HepG2 (cell line): ENCODE results near the gene PGAP3. TPM values are rescaled to one million over a fixed set of nuclear protein-coding genes. Genes with fewer than 3 reads are reported as not detected.

Experiments used
- FOSL1 ChIP-seq: sonication (generic); formaldehyde crosslinking; IDR thresholded peaks from 2 replicates; pipeline ENCODE4 v1.9.0; 2021; ENCODE audit warnings: missing genetic modification reagents, borderline replicate concordance
- FOSL2 ChIP-seq: sonication (generic); formaldehyde crosslinking; IDR thresholded peaks from 2 replicates; pipeline ENCODE4 v1.4.0; 2020; ENCODE audit warnings: missing genetic modification reagents
- FUBP1 ChIP-seq: sonication (generic); formaldehyde crosslinking; IDR thresholded peaks from 2 replicates; pipeline ENCODE4 v1.5.1; 2020; ENCODE audit warnings: missing genetic modification reagents, mild to moderate bottlenecking, borderline replicate concordance
- HMGXB3 ChIP-seq: sonication (generic); formaldehyde crosslinking; IDR thresholded peaks from 2 replicates; pipeline ENCODE4 v1.4.0; 2020; ENCODE audit warnings: missing genetic modification reagents, borderline replicate concordance
- KDM3A ChIP-seq: IDR thresholded peaks from 2 replicates; pipeline ENCODE4 v1.6.1; 2018; ENCODE audit warnings: low read depth, missing compliant biosample characterization
- KLF16 ChIP-seq, 2 experiments: sonication (generic) in 1 of 2; formaldehyde crosslinking in 1 of 2; IDR thresholded peaks; 2 replicates each; pipeline versions ENCODE4 v1.6.1 to v1.8.0; 2016 to 2023; ENCODE audit warnings: missing genetic modification reagents in 2 of 2, missing compliant biosample characterization in 1 of 2
- KLF6 ChIP-seq: IDR thresholded peaks from 2 replicates; pipeline ENCODE4 v1.8.0; 2016; ENCODE audit warnings: missing biosample characterization, missing genetic modification reagents
- POLR2AphosphoS2 ChIP-seq: IDR thresholded peaks from 2 replicates; pipeline ENCODE4 v1.6.1; 2011; ENCODE audit warnings: low read depth, low read length, improper control_type of control experiment
- SETDB1 ChIP-seq: sonication (generic); formaldehyde crosslinking; IDR thresholded peaks from 2 replicates; pipeline ENCODE4 v1.5.1; 2020; ENCODE audit warnings: missing genetic modification reagents, mild to moderate bottlenecking, borderline replicate concordance
- SRY ChIP-seq: sonication (generic); formaldehyde crosslinking; IDR thresholded peaks from 2 replicates; pipeline ENCODE4 v1.8.0; 2022; ENCODE audit warnings: mild to moderate bottlenecking, missing genetic modification reagents
- WIZ ChIP-seq: sonication (generic); formaldehyde crosslinking; IDR thresholded peaks from 2 replicates; pipeline ENCODE4 v1.5.1; 2020; ENCODE audit warnings: mild to moderate bottlenecking, missing genetic modification reagents
- XBP1 ChIP-seq: sonication (generic); formaldehyde crosslinking; IDR thresholded peaks from 2 replicates; pipeline ENCODE4 v1.5.0; 2020; ENCODE audit warnings: missing genetic modification reagents
- ZNF205 ChIP-seq: IDR thresholded peaks from 2 replicates; pipeline ENCODE4 v1.6.1; 2018; ENCODE audit warnings: missing biosample characterization, missing genetic modification reagents
- ZNF598 ChIP-seq: sonication (generic); formaldehyde crosslinking; IDR thresholded peaks from 2 replicates; pipeline ENCODE4 v1.5.1; 2020; ENCODE audit warnings: mild to moderate bottlenecking, missing genetic modification reagents, borderline replicate concordance
- ZSCAN9 ChIP-seq: IDR thresholded peaks from 2 replicates; pipeline ENCODE4 v1.6.1; 2016; ENCODE audit warnings: borderline replicate concordance
- polyA plus RNA-seq, 8 experiments: library from polyadenylated mRNA; depleted of rRNA in 3 of 8; stranded (reverse) in 7 of 8; unstranded in 1 of 8; fragments of >200 nt; fragmentation: Illumina TruSeq in 4 of 8; extraction: Trizol in 4 of 8; gene quantifications; 2 replicates each; pipeline versions ENCODE4 v1.2.1 to v1.2.3, GENCODE V29; 2011 to 2016; ENCODE audit warnings: low read depth in 4 of 8, missing spikeins in 1 of 8, mixed read lengths in 1 of 8; ENCODE audit not compliant: insufficient read depth in 1 of 8
- total RNA-seq, 5 experiments: library from RNA; depleted of rRNA; stranded (reverse); fragments of >200 nt; fragmentation: Illumina TruSeq; extraction: Trizol; gene quantifications; 2 replicates each; pipeline ENCODE4 v1.2.3, GENCODE V29; 2016; ENCODE audit warnings: low read depth in 1 of 5
- TF ChIP-seq, protein P1 (sequence below): sonication (generic); formaldehyde crosslinking; IDR thresholded peaks from 2 replicates; pipeline ENCODE4 v1.4.0; 2020; ENCODE audit warnings: missing genetic modification reagents
- TF ChIP-seq, protein P2 (sequence below): sonication (generic); formaldehyde crosslinking; IDR thresholded peaks from 2 replicates; pipeline ENCODE4 v1.5.0; 2020; ENCODE audit warnings: missing genetic modification reagents
- TF ChIP-seq, protein P3 (sequence below): sonication (generic); formaldehyde crosslinking; IDR thresholded peaks from 2 replicates; pipeline ENCODE4 v1.5.1; 2020; ENCODE audit warnings: missing genetic modification reagents, mild to moderate bottlenecking, borderline replicate concordance

Gene PGAP3
- total and polyA plus RNA-seq, 2 of the 13 experiments (the other 11 are each of a cell fraction or from before 2014, with no cell fraction given), result 11.9 to 14.6 TPM

DNA sequence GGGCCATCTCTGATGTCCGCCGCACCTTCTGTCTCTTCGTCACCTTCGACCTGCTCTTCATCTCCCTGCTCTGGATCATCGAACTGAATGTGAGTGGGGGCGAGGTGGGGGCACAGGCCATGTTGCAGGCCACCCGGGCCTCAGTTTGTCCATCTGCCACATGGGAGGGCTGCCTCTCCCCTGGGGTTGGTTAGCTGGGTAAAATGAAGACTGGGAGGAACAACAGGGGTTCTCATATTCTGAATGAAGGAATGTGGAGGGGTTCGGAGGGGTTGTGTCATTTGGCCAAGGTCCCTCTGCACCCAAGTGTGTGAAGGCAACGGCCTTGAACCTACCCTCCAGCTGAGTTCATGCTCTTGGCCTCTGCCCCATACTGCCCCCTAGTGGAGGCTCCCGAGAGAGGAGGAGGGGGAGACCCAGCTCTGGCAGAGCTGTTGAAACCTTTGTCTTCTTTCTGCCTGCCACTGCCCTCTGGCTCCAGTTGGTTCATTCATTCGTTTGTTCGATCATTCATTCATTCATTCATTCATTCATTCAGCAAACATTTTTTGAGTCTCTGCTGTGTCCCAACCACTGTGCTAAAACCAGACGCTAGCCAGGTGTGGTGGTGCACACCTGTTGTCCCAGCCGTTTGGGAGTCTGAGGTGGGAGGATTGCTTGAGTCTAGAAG lies 34.1 kb downstream of the PGAP3 start (continued):
- TF ChIP-seq, protein P1, sequence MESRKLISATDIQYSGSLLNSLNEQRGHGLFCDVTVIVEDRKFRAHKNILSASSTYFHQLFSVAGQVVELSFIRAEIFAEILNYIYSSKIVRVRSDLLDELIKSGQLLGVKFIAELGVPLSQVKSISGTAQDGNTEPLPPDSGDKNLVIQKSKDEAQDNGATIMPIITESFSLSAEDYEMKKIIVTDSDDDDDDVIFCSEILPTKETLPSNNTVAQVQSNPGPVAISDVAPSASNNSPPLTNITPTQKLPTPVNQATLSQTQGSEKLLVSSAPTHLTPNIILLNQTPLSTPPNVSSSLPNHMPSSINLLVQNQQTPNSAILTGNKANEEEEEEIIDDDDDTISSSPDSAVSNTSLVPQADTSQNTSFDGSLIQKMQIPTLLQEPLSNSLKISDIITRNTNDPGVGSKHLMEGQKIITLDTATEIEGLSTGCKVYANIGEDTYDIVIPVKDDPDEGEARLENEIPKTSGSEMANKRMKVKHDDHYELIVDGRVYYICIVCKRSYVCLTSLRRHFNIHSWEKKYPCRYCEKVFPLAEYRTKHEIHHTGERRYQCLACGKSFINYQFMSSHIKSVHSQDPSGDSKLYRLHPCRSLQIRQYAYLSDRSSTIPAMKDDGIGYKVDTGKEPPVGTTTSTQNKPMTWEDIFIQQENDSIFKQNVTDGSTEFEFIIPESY (CRISPR knock-in tag), result no peak
- TF ChIP-seq XBP1 (CRISPR knock-in tag) (no peak), FOSL1 (CRISPR knock-in tag) (no peak), KDM3A (no peak), SRY (CRISPR knock-in tag) (no peak), ZNF598 (CRISPR knock-in tag) (no peak), FUBP1 (CRISPR knock-in tag) (no peak), KLF6 (CRISPR knock-in tag) (no peak), HMGXB3 (no peak), POLR2AphosphoS2 (no peak), WIZ (no peak), KLF16 (CRISPR knock-in tag; IDR thresholded peaks at IDR 0.05) (no peak), SETDB1 (no peak), ZNF205 (CRISPR knock-in tag) (0 out of 2 replicates have a peak, but pooled peaks have one; percentile 33), ZSCAN9 (peak; percentile 67; the same call in 1 of the 2 replicates), FOSL2 (CRISPR knock-in tag) (peak; percentile 39; the same call in 1 of the 2 replicates)
- TF ChIP-seq, protein P2, sequence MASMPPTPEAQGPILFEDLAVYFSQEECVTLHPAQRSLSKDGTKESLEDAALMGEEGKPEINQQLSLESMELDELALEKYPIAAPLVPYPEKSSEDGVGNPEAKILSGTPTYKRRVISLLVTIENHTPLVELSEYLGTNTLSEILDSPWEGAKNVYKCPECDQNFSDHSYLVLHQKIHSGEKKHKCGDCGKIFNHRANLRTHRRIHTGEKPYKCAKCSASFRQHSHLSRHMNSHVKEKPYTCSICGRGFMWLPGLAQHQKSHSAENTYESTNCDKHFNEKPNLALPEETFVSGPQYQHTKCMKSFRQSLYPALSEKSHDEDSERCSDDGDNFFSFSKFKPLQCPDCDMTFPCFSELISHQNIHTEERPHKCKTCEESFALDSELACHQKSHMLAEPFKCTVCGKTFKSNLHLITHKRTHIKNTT (CRISPR knock-in tag), result no peak
- TF ChIP-seq, protein P3, sequence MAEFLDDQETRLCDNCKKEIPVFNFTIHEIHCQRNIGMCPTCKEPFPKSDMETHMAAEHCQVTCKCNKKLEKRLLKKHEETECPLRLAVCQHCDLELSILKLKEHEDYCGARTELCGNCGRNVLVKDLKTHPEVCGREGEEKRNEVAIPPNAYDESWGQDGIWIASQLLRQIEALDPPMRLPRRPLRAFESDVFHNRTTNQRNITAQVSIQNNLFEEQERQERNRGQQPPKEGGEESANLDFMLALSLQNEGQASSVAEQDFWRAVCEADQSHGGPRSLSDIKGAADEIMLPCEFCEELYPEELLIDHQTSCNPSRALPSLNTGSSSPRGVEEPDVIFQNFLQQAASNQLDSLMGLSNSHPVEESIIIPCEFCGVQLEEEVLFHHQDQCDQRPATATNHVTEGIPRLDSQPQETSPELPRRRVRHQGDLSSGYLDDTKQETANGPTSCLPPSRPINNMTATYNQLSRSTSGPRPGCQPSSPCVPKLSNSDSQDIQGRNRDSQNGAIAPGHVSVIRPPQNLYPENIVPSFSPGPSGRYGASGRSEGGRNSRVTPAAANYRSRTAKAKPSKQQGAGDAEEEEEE (CRISPR knock-in tag), result no peak
